Ascending aorta (tissue), 2 donors: Measurements from ENCODE around the gene PPARG. TPM values are rescaled to one million over a fixed set of nuclear protein-coding genes. Genes with fewer than 3 reads are reported as not detected.
"Not testable (repeated sequence)": the region's sequence is repeated elsewhere in the genome, so short reads cannot be mapped to it uniquely, and the experiment has no call there.

ENCODE experiments used
- DNase-seq, 2 donors: peaks; one replicate each; pipeline ENCODE4 v3.0.0-alpha.2; 2019; ENCODE audit warnings: low spot score in 2 of 2
- H3K27ac ChIP-seq, 2 donors: fragments of 200-600 bp; sonication (generic); one replicate each; pipeline ENCODE4 v1.5.1; 2016 to 2017; ENCODE audit warnings: mild to moderate bottlenecking in 1 of 2
- H3K27me3 ChIP-seq: fragments of 200-600 bp; sonication (generic); one replicate; pipeline ENCODE4 v1.5.1; 2017
- H3K36me3 ChIP-seq, 2 donors: fragments of 200-600 bp; sonication (generic); one replicate each; pipeline ENCODE4 v1.5.1; 2016
- H3K4me1 ChIP-seq, 2 donors: fragments of 200-600 bp; sonication (generic); one replicate each; pipeline ENCODE4 v1.5.1; 2016 to 2017; ENCODE audit warnings: mild to moderate bottlenecking in 1 of 2
- H3K4me3 ChIP-seq, 2 donors: fragments of 200-600 bp; sonication (generic); one replicate each; pipeline ENCODE4 v1.5.1; 2016 to 2017; ENCODE audit warnings: mild to moderate bottlenecking in 1 of 2
- H3K9me3 ChIP-seq, 2 donors: fragments of 200-600 bp; sonication (generic); one replicate each; pipeline ENCODE4 v1.5.1; 2016
- intact Hi-C: fragments of 100-400 bp; cut with DNase I; formaldehyde crosslinking; loops from one replicate; pipeline ENCODE4 v1.15.1; 2023
- total RNA-seq: library from RNA; depleted of rRNA; stranded (reverse); fragments of >200 nt; gene quantifications from one replicate; pipeline ENCODE4 v1.1.0, GENCODE V29; 2016
- TF ChIP-seq, protein P1 (sequence below), 3 experiments: fragments of 200-600 bp in 2 of 3; fragments of 450-650 bp in 1 of 3; sonication (generic) in 2 of 3; IDR thresholded peaks; one replicate each; pipeline ENCODE4 v1.5.1; 2016 to 2019; ENCODE audit warnings: antibody characterized with exemption in 3 of 3, mild to moderate bottlenecking in 1 of 3, moderate library complexity in 1 of 3

PPARG gene
- total RNA-seq, 1 donor from 2014 or later, result 23.5 TPM

DNA sequence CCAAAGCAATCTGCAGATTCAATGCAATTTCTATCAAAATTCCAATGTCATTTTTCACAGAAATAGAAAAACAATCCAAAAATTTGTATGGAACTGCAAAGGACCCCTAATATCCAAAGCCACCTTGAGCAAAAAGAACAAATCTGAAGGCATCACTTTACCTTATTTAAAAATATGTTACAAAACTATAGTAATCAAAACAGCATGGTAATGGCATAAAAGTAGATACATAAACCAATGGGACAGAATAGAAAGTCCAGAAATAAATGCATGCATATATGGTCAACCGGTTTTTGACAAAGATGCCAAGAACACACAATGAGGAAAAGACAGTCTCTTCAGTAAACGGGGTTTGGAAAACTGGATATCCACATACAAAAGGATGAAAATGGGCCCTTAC lies 39.4 kb upstream of the PPARG start:
- Histone ChIP-seq H3K27ac (no peak overlapping the region), H3K4me3 (no peak overlapping the region), H3K9me3 (peaks cover 8 to 12% of the 10 kb centered on the region in 2 donors), H3K36me3 (no peaks in the 10 kb centered on the region), H3K4me1 (no peaks in the 10 kb centered on the region), H3K27me3 (no peaks in the 10 kb centered on the region)
- no peak for DNase-seq
- TF ChIP-seq, protein P1, sequence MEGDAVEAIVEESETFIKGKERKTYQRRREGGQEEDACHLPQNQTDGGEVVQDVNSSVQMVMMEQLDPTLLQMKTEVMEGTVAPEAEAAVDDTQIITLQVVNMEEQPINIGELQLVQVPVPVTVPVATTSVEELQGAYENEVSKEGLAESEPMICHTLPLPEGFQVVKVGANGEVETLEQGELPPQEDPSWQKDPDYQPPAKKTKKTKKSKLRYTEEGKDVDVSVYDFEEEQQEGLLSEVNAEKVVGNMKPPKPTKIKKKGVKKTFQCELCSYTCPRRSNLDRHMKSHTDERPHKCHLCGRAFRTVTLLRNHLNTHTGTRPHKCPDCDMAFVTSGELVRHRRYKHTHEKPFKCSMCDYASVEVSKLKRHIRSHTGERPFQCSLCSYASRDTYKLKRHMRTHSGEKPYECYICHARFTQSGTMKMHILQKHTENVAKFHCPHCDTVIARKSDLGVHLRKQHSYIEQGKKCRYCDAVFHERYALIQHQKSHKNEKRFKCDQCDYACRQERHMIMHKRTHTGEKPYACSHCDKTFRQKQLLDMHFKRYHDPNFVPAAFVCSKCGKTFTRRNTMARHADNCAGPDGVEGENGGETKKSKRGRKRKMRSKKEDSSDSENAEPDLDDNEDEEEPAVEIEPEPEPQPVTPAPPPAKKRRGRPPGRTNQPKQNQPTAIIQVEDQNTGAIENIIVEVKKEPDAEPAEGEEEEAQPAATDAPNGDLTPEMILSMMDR (IDR thresholded peaks at IDR 0.05), result no peak
- intact Hi-C loops, result no loop called here

DNA sequence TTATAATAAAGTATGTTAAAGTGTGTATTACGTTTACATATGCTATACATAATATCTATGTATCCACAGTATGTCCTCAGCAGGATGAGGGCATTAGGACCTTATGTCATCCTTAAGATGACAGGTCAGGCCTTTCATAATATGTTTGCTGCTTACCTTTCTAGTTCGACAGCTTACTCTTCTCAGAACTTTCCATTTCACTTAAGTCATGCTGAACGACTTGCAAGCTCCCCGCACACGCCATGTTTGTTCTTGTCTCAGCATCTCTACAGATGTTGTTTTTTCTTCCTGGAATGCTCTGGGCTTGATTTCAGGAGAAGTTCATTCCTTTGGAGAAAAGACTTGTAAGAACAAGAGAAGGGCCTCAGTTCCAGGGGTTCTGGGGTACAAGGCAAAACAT lies 36.0 kb upstream of the PPARG start:
- Histone ChIP-seq H3K4me1 (no peaks in the 10 kb centered on the region), H3K27me3 (no peaks in the 10 kb centered on the region), H3K27ac (no peak overlapping the region), H3K36me3 (no peaks in the 10 kb centered on the region), H3K4me3 (no peak overlapping the region), H3K9me3 (peaks cover 8 to 12% of the 10 kb centered on the region in 2 donors)
- TF ChIP-seq, protein P1 (IDR thresholded peaks at IDR 0.05), result no peak
- intact Hi-C loops, result no loop called here
- DNase-seq, result no peak

DNA sequence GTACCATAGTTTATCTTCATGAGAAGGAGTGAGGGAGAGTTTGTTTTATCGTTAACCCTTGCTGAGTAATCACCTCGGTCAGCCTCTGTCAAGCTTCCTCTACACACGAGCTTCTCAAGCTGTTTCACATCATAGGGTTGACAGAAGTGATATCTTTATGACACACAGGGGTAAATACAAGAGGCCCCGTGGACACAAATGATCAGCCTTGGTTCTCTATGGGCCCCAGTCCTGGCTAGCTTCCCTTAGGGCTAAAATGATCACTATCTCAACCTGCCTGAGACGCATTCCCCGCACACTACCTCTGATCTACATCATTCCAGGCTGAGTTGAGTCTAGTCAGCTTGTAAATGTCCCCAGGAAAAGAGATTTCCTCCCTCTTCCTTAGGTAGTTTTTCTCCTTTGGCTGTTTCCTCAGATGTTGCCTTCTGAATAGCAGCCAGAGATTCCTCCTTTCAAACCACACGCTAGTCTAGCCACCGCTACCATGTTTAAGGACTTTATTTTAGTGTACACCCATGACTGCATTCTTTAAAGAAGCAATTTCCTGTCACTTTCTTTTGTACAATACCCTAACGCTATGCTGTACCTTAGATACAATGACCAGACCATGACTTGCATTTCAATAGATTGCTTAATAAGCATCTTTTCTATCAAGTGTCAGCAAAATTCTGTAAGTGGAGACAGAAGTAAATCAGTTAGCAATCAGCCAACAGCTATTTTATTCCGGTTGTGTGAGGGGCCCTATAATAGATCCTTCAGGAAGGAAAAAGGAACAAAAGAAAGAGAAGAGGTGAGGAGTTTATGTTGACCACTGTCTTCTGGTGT lies 35.1 kb upstream of the PPARG start:
- Histone ChIP-seq H3K27ac (no peak overlapping the region), H3K9me3 (peaks cover 8 to 12% of the 10 kb centered on the region in 2 donors), H3K4me1 (no peaks in the 10 kb centered on the region), H3K4me3 (no peak overlapping the region), H3K27me3 (no peaks in the 10 kb centered on the region), H3K36me3 (no peaks in the 10 kb centered on the region)
- DNase-seq, result no peak
- TF ChIP-seq, protein P1 (IDR thresholded peaks at IDR 0.05), result no peak
- intact Hi-C loops, result no loop called here

DNA sequence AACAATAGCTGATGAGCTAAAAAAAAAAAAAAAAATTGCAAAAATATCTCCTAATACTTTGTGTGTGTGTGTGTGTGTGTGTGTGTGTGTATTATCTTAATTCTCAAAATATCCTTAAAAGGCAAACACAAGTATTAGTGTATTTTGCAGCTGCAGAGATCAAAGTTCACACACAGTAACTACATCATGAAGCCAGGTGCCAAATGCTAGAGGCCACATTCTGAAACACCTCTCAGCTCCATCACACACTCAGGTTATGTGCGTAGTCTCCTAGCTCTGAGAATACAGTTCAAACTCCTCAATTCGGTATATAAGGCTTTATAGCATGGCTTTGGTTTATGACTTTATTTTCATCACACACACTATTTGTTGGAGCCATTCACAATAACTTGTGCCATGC lies 33.5 kb upstream of the PPARG start:
- Histone ChIP-seq H3K4me3 (no peak overlapping the region), H3K27ac (no peak overlapping the region), H3K36me3 (no peaks in the 10 kb centered on the region), H3K9me3 (peaks cover under 1 to 2% of the 10 kb centered on the region in 2 donors), H3K4me1 (no peaks in the 10 kb centered on the region), H3K27me3 (no peaks in the 10 kb centered on the region)
- TF ChIP-seq, protein P1 (IDR thresholded peaks at IDR 0.05), result no peak
- no peak for DNase-seq
- intact Hi-C loops, result no loop called here

DNA sequence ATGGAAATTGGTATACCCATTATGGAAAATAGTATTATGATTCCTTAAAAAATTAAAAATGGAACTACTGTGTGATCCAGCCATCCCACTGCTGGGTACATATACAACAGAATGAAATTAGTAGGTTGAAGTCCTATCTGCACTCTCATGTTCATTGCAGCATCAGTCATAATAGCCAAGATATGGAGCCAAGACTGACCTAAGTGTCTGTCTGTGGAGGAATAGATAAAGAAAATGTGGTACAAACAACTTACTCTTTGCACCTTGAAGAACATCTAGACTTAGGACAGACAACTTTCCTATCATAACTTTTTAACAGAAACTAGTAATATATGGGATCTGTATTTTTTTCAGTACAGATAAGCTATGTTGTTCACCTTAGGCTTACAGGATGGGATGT lies 30.0 kb upstream of the PPARG start:
- TF ChIP-seq, protein P1 (IDR thresholded peaks at IDR 0.05), result no peak
- Histone ChIP-seq H3K27ac (no peak overlapping the region), H3K36me3 (no peaks in the 10 kb centered on the region), H3K9me3 (no peaks in the 10 kb centered on the region), H3K27me3 (no peaks in the 10 kb centered on the region), H3K4me3 (no peak overlapping the region), H3K4me1 (no peaks in the 10 kb centered on the region)
- DNase-seq, result no peak
- intact Hi-C loops, result no loop called here

DNA sequence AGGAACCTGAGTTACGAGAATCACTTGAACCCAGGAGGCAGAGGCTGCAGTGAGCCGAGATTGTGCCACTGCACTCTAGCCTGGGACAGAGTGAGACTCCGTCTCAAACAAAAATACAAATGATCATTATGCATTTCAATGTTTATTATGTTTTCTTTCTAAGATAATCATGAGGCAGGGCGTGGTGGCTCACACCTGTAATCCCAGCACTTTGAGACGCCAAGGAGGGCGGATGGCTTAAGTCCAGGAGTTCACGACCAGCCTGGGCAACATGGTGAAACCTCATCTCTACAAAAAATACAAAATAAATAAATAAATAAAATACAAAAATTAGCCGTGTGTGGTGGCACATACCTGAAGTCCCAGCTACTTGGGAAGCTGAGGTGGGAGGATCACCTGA lies 26.7 kb upstream of the PPARG start:
- H3K27ac ChIP-seq, H3K9me3 ChIP-seq: not testable (repeated sequence)

More for the DNA sequence above, 26.7 kb upstream of the PPARG start:
- H3K36me3 ChIP-seq, H3K4me3 ChIP-seq, H3K27me3 ChIP-seq, H3K4me1 ChIP-seq, DNase-seq, intact Hi-C loops: not testable (repeated sequence)
